Ishikawa (cell line): Measurements from ENCODE around the gene TCF7L2.

ENCODE experiments used
- CEBPB ChIP-seq: IDR thresholded peaks from 2 replicates; pipeline ENCODE4 v1.6.1; 2012
- CREB1 ChIP-seq: IDR thresholded peaks from 2 replicates; pipeline ENCODE4 v1.6.1; 2012; ENCODE audit warnings: low read depth
- EGR1 ChIP-seq: IDR thresholded peaks from 2 replicates; pipeline ENCODE4 v1.6.1; 2012
- EP300 ChIP-seq: IDR thresholded peaks from 2 replicates; pipeline ENCODE4 v1.6.1; 2012; ENCODE audit warnings: borderline replicate concordance
- FOXM1 ChIP-seq: IDR thresholded peaks from 2 replicates; pipeline ENCODE4 v1.6.1; 2012; ENCODE audit warnings: low read depth, borderline replicate concordance
- NFIC ChIP-seq: IDR thresholded peaks from 2 replicates; pipeline ENCODE4 v1.6.1; 2012
- RAD21 ChIP-seq: IDR thresholded peaks from 2 replicates; pipeline ENCODE4 v1.6.1; 2012; ENCODE audit warnings: low read depth
- TAF1 ChIP-seq: IDR thresholded peaks from 2 replicates; pipeline ENCODE4 v1.6.1; 2012; ENCODE audit warnings: low read depth, mild to moderate bottlenecking
- TCF12 ChIP-seq: IDR thresholded peaks from 2 replicates; pipeline ENCODE4 v1.6.1; 2012; ENCODE audit warnings: low read depth
- TEAD4 ChIP-seq: IDR thresholded peaks from 2 replicates; pipeline ENCODE4 v1.6.1; 2012
- YY1 ChIP-seq: IDR thresholded peaks from 2 replicates; pipeline ENCODE4 v1.6.1; 2012; ENCODE audit warnings: low read depth
- ZBTB7A ChIP-seq: IDR thresholded peaks from 2 replicates; pipeline ENCODE4 v1.6.1; 2012; ENCODE audit warnings: low read depth
- TF ChIP-seq, protein P1 (sequence below): IDR thresholded peaks from 2 replicates; pipeline ENCODE4 v1.6.1; 2012
- TF ChIP-seq, protein P2 (sequence below): IDR thresholded peaks from 2 replicates; pipeline ENCODE4 v1.6.1; 2012
- TF ChIP-seq, protein P3 (sequence below): IDR thresholded peaks from 2 replicates; pipeline ENCODE4 v1.6.1; 2012; ENCODE audit warnings: low read depth, mild to moderate bottlenecking

TCF7L2 gene

DNA sequence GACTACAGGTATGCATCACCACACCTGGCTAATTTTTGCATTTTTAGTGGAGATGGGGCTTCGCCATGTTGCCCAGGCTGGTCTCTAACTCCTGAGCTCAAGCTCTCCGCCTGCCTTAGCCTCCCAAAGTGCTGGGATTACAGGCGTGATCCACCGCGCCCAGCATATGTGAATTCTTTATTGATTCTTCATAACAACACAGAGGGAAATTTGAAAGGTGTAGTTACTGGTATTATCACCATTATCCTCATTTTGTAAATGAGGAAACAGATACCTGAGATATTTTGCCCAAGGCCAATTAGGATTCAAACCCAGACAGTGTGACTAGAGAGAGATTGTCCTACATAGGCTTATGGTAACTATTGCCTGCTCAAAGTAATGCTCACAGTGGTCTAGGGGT is 22.6 kb downstream of the TCF7L2 start:
- TF ChIP-seq, protein P1, sequence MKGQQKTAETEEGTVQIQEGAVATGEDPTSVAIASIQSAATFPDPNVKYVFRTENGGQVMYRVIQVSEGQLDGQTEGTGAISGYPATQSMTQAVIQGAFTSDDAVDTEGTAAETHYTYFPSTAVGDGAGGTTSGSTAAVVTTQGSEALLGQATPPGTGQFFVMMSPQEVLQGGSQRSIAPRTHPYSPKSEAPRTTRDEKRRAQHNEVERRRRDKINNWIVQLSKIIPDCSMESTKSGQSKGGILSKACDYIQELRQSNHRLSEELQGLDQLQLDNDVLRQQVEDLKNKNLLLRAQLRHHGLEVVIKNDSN: no peak
- TF ChIP-seq EGR1 (no peak), TAF1 (no peak), ZBTB7A (no peak), FOXM1 (no peak), CREB1 (no peak)
- TF ChIP-seq, protein P2, sequence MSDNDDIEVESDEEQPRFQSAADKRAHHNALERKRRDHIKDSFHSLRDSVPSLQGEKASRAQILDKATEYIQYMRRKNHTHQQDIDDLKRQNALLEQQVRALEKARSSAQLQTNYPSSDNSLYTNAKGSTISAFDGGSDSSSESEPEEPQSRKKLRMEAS: no peak

DNA sequence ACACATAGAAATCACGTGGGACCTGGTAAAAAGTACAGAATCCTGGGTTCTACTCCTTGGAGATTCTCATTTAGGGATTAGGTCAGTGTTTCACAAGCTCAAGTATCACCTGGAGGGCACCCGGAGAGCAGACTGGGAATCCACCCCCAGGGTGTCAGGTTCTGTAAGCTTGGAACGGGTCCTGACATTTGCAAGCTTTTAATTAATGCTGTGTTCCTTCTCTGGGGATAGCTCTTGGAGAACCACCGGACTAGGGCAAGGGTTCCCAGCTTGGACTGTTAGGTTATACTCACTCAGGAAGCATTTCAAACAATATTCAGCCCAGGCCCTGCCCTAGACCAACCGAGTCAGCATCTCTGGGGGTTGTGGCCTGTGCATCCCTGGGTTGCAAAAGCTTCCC is 23.0 kb downstream of the TCF7L2 start:
- no peak for TF ChIP-seq NFIC
- TF ChIP-seq CREB1: no peak
- no peak for TF ChIP-seq TEAD4
- no peak for TF ChIP-seq ZBTB7A
- TF ChIP-seq TCF12: no peak
- no peak for TF ChIP-seq FOXM1
- TF ChIP-seq, protein P1: no peak
- TF ChIP-seq RAD21: no peak
- TF ChIP-seq, protein P2: no peak
- no peak for TF ChIP-seq TAF1
- TF ChIP-seq EP300: no peak
- no peak for TF ChIP-seq YY1
- no peak for TF ChIP-seq CEBPB
- no peak for TF ChIP-seq EGR1

DNA sequence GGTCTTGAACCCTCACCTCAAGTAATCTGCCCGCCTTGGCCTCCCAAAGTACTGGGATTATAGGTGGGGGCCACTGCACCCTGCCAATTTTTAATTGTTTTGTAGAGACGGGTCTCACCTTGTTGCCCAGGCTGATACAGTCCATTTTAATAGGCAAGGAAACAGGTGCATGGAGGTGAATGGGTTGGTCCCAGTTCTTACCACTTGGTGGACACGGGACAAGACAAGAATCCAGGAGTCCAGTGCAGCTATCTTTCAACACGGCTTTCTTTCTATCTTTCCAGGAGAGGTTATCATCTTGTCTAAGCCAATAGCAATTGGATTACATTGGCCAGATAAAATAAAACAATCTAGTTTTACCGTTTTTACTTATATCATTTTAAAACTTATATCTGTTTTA is 23.8 kb downstream of the TCF7L2 start:
- TF ChIP-seq TAF1: no peak
- TF ChIP-seq TEAD4: no peak
- no peak for TF ChIP-seq NFIC
- no peak for TF ChIP-seq RAD21
- no peak for TF ChIP-seq YY1
- TF ChIP-seq, protein P3, sequence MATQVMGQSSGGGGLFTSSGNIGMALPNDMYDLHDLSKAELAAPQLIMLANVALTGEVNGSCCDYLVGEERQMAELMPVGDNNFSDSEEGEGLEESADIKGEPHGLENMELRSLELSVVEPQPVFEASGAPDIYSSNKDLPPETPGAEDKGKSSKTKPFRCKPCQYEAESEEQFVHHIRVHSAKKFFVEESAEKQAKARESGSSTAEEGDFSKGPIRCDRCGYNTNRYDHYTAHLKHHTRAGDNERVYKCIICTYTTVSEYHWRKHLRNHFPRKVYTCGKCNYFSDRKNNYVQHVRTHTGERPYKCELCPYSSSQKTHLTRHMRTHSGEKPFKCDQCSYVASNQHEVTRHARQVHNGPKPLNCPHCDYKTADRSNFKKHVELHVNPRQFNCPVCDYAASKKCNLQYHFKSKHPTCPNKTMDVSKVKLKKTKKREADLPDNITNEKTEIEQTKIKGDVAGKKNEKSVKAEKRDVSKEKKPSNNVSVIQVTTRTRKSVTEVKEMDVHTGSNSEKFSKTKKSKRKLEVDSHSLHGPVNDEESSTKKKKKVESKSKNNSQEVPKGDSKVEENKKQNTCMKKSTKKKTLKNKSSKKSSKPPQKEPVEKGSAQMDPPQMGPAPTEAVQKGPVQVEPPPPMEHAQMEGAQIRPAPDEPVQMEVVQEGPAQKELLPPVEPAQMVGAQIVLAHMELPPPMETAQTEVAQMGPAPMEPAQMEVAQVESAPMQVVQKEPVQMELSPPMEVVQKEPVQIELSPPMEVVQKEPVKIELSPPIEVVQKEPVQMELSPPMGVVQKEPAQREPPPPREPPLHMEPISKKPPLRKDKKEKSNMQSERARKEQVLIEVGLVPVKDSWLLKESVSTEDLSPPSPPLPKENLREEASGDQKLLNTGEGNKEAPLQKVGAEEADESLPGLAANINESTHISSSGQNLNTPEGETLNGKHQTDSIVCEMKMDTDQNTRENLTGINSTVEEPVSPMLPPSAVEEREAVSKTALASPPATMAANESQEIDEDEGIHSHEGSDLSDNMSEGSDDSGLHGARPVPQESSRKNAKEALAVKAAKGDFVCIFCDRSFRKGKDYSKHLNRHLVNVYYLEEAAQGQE: no peak
- TF ChIP-seq CREB1: no peak
- no peak for TF ChIP-seq EP300

DNA sequence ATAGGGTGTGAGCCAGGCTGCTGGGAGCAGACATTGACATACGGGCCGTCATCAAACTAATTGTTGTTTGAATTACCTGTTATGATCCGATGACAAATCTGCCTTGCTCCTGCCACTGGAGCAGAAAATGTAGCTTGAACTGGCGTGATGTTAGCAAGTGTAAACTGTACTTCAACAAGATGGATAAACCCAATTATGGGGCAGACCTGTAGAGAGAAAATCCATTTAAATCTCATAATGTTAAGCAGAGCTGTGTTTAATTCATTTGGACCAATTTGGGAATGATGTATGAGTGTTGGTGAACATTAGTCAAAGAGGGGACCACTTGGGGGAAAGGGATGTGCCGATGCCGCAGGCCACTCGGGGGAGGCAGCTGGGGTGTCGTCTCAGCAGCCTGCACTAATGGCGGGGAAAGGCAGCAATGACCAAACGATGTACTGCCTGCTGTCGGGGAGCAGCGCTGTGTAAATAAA is 27.4 kb downstream of the TCF7L2 start:
- no peak for TF ChIP-seq TAF1
- TF ChIP-seq CREB1: no peak
- TF ChIP-seq NFIC: no peak
- no peak for TF ChIP-seq EP300
- TF ChIP-seq, protein P1: no peak
- no peak for TF ChIP-seq YY1
- TF ChIP-seq, protein P2: no peak
- no peak for TF ChIP-seq TCF12
- no peak for TF ChIP-seq FOXM1
- no peak for TF ChIP-seq ZBTB7A
- no peak for TF ChIP-seq RAD21
- TF ChIP-seq EGR1: no peak
- TF ChIP-seq, protein P3: no peak
- TF ChIP-seq CEBPB: no peak
- TF ChIP-seq TEAD4: no peak

DNA sequence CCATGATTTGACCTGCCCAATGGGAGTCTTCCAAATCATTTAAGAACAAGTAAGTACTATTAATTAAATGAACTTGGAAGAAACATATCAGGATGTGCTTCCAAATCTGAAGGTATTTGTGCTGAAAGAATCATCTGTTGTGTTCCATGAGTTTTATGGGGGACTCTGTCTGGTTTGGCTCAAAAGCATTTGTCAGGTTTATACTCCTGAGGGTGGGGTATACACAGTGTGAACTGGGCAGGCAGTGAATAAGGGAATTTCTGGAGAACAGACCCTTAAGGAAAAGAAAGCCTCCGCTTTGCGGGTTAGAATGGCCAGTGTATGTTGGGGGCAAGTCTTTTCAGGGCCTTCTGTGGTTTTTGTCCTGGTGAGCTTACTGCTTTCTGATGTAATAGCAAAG is 29.9 kb downstream of the TCF7L2 start:
- no peak for TF ChIP-seq CEBPB
- no peak for TF ChIP-seq NFIC
- TF ChIP-seq EGR1: no peak
- TF ChIP-seq YY1: no peak
- TF ChIP-seq, protein P3: no peak
- TF ChIP-seq RAD21: no peak
- no peak for TF ChIP-seq ZBTB7A
- TF ChIP-seq TCF12: no peak
- no peak for TF ChIP-seq FOXM1
- no peak for TF ChIP-seq TEAD4
- TF ChIP-seq, protein P1: no peak
- no peak for TF ChIP-seq TAF1
- TF ChIP-seq, protein P2: no peak
- no peak for TF ChIP-seq EP300
- no peak for TF ChIP-seq CREB1
